Mucosa of gallbladder (tissue), 1 donor: Measurements from ENCODE around the gene IKZF1. TPM values are rescaled to one million over a fixed set of nuclear protein-coding genes. Genes with fewer than 3 reads are reported as not detected.

Source experiments
- DNase-seq: peaks from one replicate; pipeline ENCODE4 v3.0.0-alpha.2; 2020; ENCODE audit warnings: low spot score
- total RNA-seq: library from RNA; stranded (reverse); gene quantifications from one replicate; pipeline ENCODE4 v1.2.1, GENCODE V29; 2021
- donor health status: DM: no; HTN: no; CAD: no.

The IKZF1 gene
- total RNA-seq, 1 donor from 2014 or later, result 17.4 TPM

GRCh38 chr7:50308532-50309385 is 4.2 kb downstream of the IKZF1 start:
- DNase-seq, result no peak

GRCh38 chr7:50309721-50310120 is 5.2 kb downstream of the IKZF1 start:
- DNase-seq, result no peak

- no peak for DNase-seq
These were observed 5.8 kb downstream of the IKZF1 start for GRCh38 chr7:50310361-50310760.

DNA sequence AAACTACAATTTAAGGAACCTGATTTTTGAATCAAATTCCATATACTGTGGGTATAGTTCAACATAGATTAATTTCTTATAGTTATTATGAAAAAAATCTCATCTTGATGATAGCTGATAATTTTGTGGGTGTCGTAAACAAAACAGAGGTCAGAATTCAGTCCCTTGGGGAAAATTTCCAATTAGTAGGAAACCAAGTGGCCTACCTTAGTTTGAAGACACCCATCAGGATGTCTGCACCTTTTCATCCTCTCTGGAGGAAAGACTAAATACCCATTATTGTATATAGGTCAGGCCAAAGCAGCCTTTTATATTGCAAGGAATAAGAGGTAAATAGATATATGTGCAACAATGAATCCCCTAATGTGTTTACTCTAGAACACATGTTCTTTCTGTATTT is 6.4 kb downstream of the IKZF1 start:
- no peak for DNase-seq

DNA sequence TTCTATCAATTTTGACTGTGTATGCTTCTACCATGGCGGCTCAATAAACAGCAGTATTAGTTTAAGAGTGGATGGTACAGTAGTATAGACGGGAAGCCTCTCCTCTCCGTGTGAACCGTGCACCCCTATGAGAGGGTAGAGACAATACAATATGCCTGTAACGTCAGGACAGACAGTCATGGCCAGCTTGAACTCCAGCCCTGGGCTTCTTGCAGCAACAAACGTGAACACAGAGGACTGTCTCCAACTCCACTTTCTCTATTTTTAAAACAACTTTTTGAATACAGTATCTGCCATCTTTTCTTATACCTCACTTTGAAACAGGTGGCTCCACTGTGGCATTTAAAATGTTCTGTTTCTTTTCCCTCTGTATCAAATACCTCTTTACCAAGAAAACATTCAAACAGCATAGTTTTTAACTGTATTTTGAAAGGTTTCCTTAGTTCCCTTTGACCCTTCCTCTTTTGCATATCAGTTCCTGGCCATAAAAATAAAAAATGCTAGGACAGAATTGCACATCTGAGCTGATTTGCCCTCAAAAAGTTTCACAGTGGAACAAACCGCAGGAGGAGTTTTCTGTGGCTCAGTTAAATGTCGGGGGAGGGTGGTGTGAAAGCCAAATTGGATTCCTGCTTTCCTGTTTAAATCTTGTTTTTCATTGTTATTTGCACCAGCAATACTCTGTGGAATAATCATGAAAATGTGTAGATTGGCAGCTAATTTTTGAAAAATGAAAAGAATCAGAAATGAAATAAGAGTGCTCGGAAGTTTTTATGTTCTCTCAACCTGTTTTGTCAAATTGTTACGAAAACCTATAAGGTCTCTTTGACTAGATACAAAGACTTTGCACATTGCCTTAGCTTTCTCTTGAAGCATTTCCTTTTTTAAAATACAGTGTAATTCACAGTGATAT is 8.0 kb downstream of the IKZF1 start:
- DNase-seq, result no peak

DNA sequence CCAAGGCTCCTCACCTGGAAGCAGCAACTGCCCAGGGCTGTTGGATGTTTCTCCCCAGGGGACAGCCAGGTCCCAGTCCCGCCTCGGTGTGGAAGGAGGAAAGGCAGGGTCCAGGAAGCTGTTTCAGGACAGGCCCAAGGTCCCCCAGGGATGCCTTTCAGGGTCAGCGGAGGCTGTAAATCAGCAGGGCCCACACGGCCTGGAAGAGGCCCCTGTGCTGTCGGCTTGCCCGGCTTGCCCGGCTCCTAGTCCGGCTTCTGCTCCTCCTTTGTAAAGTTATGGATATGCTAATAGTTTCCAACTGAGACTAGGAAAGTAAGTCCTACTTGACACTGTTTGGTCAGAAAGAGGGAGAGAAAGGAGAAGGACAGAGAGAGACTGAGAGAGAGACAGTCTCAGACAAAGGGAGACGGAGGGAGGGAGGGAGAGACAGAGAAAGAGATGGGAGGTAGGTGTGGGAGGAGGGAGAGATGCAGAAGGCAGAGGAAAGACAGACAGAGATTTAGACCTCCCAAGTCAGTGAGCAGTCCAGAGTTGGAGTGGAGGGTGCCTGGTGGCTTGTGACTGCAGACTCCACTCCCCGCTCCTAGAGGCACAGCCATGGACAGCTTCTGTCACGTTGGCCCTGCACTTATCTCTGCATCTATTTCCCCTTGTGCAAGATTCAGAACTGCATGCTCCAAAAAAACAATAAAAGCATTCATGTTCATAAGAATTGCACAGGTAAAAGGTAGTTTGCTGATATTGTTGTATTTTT is 10.5 kb downstream of the IKZF1 start:
- no peak for DNase-seq

GRCh38 chr7:50315739-50316671 is 11.5 kb downstream of the IKZF1 start:
- DNase-seq, result no peak

DNA sequence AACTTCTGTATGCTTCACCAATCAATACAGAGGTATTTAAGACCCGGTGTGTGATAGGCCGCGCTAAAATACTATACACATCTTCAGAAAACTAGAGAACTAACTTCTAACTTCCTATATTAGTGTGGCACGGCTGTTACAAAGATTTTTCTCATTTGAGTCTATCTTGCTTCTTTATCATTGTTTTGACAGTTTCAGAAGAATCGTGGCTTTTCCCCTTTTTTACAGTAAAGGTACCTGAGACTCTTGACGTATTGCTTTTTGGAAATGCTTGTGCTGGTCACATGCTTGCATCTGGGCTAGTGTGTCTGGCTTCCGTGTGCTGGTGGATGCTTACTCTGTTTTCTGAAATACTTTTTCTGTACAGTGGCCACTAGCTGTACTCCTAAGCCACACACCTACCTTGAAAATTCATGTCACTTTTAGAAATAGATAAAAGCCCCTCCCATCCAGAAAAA is 12.7 kb downstream of the IKZF1 start:
- no peak for DNase-seq

DNA sequence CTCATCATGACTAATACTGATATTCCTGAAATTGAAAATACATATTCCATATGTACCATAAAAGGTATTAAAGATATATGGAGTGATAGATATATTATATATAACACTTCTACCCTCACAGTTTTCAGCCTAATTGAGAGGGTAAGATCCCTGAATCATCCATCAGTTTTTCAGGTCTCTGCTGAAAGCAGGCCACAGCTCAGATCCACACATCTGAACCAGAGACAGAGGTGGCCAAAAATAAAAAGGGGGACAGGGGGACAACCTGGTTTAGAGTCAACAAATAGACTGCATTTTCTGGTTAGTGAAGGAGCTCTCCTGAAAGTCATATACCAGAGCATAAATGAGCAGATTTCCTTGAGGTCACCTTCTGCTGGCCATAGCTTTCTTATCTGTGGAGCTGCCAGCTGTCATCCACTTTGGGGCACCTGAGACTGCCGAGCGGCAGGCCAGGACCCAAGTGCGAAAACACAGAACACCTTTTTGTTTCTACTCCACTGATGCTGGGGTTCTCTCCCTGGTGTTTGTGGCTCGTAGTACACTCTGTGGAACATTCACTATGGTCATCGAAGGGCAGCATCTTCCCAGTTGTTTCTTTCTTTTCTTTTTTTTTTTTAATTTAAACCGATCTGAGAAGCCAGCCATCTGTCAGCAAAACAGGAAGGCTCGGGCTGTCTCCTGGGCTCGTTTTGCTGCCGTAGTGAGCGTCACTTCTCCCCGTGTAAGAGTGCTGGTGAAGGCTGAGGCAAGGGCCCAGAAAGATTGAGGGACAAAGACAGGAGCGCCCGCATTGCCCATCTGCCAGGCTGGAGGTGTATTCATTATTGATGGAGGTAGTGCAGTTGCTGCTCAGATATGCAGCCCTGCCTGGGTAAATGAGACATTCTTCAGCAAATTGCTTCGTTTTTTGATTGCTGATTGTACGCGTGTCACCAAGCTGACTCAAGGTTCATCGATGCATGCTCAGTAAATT is 13.5 kb downstream of the IKZF1 start:
- no peak for DNase-seq

DNA sequence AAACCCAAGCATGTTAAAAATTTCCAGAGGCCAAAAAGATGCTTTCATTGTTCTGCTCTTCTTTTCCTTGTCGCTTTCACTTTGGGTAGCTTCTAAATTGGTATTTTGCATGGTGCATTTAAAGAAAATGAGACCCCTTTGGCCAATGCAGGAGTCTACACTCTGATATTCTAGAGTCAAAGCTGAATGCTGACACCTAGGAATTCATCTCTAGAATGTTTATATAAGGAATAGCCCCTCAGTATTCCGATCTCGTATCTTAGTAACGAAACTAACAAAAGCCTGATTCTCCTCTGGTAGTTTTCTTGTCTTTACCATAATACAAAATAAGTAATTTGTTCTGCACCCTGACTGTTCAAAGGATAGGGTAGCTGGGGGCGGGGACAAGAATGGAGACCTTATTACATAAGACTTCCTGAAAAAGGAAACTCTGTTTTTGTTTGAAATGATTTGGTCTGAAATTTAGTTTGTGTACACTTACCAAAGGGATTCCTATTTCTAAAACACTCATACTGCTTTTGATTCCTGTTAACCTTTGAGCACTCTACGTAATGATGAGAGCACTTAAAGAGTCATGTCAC is 17.1 kb downstream of the IKZF1 start:
- no peak for DNase-seq

GRCh38 chr7:50324113-50324512 is 19.6 kb downstream of the IKZF1 start:
- DNase-seq, result no peak

GRCh38 chr7:50327443-50327842 is 22.9 kb downstream of the IKZF1 start:
- DNase-seq, result no peak

- no peak for DNase-seq
These were observed 25.3 kb downstream of the IKZF1 start for GRCh38 chr7:50329775-50330174.

DNA sequence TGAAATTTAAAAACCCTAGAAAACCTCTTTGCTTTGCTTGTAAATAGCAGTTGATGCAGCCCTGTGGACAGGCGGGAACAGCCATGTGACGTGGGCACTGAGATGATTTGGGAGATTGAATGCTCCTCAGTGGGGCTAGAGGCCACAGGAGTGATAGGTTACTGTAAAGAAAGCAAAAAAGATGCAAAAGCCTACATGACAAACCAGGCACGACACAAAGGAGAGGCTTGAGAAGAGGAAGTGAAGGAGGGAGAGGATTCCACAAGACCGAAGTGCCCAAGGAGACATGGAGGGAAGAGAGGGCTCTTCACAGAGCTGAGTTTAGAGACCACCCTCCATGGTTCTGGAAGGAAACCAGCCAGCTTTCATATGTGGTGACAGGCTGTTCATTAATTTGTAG is 25.7 kb downstream of the IKZF1 start:
- DNase-seq, result no peak

DNA sequence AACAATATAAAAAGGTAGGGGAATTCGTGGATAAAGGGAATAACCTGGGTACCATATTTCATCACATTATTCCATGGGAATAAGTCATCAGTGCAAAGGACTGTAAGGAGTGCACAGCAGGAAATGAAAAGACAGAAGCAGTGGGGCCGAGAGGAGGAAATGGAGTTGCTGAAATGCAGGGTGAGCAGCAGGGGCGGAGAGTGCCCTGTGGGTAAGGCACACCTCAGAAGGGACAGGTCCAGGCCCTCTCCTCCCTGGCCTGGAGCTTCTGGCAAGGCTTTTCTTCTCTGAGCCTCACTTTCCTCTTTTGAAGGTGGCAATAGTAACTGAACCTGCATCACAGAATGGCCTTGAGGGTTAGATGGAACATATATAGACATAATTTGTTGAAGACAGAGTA is 26.2 kb downstream of the IKZF1 start:
- DNase-seq, result no peak

GRCh38 chr7:50331564-50332208 is 27.2 kb downstream of the IKZF1 start:
- no peak for DNase-seq

GRCh38 chr7:50332241-50333165 is 28.0 kb downstream of the IKZF1 start:
- no peak for DNase-seq

GRCh38 chr7:50333221-50333651 is 28.7 kb downstream of the IKZF1 start:
- DNase-seq, result no peak
